ENCODE measurements around the gene CABP4.

The CABP4 gene

DNA sequence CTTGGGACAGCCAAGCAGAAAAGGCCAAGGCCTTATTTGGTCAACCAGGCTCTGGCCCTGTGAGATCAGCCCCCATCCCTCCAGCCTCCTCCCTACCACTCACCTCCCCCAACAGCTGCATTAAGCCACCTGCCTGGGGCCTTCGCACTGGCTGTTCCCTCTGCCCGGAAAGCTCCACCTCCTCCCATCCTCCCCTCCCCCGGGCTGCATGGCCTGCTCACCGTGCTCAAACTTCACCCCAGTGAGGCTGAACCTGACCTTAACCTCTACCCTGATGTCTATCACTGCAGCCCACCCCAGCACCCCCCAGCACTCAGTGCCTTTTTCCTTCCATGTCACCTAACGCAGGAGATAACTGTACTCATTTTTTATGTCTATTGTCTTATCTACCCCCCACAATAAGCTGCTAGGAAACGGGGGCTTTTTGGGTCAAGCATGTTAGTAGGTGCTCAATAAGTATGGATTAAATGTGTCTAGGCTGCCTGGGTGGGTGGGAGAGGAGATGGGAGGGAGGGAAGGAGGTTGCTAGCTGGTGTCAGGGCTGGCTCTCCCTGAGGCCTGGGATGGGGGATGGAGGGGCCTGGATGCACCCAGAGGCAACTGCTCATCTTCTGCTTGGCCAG lies 18.6 kb upstream of the CABP4 start:
- DNase-seq = peak; percentile 45

DNA sequence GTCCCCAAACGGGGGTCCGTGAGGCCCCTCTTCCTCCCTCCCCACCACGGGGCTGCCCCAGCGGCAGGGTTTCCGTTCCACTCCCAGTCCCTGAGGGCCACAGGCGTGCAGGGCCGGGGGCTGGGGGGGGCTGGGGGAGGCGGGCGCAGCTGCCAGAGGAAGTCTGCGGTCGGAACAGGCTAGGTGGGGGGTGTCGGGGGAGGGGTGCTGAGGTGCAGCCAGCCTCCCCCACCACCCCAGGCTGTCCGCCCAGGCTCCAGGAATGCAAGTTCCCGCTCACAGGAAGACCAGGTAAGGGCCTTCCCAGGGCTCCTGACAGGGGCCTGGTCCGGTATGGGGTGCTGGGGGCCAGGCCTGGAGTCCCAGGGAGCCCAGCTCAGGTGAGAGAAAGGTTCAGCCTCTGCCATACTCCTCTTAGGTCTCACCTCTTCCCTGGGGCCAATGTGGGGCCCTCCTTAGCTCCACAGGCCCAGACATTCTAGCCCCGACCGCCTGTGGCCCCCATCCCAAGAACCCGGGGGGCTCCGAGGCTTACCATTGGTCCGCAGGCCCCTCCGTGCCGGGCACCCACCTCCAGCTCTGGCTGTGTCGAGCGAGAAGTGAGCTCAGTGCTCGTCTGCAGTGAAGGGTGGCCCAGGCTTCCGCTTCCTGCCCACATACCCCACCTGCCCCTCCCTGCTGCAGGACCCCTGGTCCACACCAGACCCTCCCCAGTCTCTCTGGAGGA lies 17.9 kb upstream of the CABP4 start, which contains the start of gene PTPRCAP:
Gene PTPRCAP (minus strand): TSS at position 601 of the 727 bp plus-strand sequence. CDS start 63 bp downstream, at position 538.
- peak; percentile 84 for DNase-seq

DNA sequence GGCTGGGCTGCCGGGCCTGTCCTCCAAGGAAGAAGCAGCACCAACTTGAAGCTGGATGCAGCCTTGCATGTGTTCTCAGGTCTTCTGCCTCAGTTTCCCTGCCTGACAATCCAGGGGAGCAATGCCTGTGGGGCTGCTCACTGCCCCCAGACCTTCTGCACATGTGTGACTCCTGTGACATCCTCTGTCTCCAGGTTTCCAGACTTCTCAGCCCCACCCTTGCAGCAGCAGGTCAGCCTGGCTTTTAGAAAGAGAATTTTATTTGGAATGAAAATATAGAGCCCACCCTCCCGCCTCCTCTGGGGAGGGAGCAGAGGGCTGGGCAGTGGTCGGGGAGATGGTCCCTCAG lies 17.4 kb upstream of the CABP4 start:
- DNase-seq = no peak

DNA sequence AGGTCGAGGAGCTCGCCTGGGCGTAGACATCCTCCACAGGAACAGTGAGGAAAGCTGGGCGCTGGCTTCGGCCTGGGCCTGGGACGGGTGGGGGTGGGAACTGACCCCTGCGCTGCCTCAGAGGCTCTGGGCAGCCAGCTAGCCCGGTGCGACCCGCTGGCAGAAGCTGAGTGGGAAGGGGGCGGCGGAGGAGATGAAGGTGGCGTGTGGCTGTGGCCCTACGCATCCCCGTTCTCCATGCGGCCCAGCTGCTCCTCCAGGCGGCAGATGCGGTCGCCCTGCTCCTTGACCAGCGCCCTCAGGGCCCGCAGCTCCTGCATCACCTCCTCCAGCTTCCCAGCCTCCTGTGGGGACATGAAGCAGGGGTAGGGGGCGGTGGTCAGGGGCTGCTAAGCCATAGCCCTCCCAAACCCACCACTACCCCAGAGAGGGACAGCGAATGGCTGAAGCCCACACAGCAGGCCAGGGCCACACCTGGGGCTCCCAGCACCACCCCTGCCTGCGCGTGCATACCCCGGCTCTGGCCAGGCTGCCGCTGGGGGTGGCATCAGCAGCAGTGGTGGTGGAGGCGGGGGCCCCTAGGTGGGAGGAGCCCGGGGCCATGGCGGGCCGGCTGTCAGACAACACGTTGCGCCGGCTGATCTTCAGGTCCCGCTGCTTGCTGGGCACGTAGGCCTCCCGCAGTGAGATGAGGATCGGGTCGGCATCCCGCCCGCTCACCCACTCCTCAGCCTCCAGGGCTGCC lies 16.8 kb upstream of the CABP4 start:
- no peak for DNase-seq

DNA sequence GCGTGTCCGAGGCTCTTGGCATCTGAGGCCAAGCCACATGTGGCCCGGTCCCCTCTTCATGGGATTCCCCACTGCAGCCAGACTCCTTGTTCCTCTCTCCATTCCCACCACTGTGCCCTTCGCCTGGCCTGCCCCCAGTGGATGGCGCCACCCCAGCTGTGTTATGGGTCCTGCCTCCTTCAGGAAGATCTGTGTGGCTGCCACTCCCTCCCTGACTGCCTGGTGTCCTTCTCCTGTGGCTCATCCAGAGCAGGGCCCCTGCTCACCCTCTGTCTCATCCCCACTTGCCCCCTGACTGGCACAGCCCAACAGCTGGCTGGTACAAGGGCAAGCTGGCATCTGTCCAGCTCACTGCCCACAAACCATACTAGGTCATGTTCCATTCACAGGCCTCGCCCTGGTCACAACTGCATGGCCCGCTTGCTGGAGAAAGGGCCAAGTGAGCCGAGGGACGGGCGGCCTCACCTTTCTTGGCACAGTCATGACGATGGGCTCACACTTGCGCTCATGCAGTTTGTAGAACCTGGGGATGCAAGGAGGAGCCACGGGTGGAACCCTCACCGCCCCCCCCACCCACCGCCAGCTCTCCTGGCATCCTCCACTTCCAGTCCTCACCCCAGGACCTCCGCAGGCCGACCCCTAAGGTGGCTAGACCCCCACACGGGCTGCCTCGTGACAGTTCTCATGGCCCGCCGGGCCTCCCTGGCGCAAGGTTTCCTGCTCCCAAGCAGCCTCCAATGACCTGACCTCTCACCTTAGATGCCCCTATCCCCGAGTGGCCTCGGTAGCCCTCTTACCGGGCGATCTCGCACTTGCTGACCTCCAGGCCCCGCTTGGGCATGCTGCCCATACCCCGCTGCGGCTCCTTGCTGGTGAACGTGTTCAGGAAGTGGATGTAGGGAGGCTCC lies 15.6 kb upstream of the CABP4 start:
- DNase-seq = peak; percentile 22

DNA sequence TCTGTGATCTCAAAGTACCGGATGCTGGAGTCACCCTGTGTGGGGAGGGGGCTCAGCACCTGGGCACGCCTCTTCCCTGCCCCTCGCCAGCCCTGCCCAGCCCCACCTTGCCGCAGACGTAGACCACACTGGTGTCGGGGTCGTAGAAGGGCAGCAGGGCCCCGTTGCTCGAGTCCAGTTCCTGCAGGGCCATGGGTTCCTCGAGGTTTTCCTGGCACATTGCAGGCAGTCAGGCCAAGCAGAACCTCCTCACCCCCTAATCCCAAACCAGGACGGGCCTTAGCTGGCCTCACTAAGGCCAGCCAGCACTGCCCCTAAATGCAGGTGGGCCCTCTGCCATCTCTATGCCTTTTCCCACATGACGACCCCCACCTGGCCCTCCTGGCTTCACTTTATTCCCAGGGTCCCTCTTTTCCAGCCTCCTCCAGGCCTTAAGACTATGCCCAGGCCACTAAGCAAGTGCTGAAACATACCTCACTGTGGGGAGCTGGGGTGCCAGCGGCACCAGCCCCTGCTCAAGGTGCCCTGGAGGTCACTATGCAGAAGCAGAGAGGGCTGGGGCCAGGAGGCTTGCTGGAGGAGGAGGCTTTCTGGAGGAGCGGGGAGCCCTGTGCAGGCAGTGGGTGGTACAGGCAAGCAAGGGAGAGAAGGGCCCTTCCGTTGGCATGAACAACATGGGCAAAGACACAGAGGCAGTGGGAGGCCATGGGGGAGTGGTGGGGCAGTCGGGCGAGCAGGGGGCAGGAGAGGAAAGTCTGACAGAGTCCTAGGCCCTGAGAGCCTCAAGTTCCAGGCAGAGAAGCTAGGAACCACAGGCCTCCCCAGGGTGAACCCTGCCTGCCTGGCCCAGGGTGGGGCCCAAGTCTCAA lies 14.7 kb upstream of the CABP4 start:
- DNase-seq = no peak

DNA sequence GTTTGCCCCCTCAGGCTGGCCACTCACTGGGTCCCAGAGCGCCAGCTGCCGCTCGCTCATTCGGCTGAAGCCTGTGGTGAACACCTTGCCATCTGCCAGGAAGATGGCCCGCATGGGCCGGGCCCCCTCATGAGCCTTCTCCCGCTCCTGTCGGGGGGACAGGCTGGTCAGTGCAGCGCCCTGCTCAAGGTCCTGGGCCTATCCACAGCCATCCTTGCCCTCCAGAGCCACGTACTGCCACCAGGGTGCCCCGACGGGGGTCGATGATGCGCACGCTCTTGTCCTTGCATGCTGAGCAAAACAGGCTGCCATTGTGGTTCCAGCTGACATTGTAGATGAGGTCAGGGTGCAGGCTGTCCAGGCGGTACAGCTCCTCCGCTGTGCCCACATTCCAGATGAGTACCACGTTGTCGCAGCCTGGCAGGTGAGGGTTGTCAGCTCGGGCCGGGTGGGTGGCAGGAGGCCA lies 14.0 kb upstream of the CABP4 start:
- DNase-seq = no peak

DNA sequence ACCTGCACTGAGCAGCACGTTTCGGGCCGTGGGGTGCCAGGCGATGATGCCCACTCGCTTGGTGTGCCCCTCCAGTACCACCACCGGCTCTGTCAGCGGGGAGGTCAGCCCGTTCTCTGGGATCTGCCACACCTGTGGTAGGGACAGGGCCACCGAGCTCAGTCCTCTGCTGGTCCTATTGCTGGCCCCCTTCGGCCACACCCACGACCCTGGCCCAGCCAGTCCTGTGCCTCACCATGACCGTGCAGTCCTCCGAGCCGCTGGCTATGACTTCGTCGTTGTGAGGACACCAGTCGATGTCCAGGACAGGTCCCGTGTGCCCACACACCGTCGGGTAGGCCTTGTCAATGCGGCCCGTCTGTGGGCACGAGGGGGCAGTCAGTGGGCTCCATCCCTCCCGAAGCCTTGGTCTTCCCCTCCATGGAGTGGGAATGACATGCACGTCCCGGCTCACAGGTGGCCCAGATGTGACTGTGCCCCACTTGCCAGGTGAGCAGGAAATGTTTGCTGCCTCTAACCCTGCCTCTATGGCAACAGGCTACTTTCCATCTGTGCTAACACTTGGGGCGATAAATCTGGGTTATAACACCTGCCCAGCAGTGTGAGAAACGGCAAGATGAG lies 13.3 kb upstream of the CABP4 start:
- DNase-seq = no peak

DNA sequence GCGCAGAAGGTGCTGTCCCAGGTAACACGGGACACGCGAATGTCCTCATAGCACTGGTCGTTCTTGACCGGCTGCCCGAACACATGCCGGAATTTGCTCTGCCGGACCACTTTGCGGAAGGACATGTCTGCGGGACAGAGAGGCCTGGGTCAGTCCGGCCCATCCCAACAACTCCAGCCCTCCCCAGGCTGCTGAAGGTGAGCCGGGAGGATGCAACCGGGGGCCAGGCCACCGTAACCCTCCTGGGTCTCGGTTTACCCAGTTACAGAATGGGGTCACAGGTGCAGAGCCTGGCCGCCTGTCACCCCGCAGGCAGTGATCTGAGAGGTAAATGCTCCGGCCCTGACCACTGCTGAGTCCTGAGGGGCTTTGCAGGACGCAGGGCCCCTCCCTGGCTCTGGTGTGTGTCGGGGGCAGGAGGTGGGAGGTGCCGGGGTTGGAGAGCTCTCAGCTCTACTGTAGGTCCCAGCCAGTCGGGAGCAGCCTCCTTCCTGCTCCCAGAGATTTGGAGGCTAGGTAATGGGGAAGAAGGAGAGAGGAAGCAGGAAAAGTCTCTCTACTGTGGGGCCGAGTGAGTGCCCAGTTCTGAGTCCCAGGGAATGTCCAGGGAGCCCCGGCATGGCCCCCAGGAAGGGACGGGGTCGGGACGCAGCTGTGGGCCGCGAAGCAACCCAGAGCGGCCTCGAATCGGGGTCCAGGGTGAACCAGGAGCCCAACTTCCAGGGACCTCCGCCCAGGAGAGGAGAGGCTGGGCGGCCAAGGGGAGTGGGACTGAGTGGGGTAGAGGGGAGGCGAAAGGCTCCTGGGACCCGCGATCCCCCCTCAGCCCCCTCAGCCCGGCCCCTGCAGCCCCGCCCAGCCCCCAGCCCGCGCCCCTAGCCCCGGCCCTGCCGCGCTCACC lies 12.4 kb upstream of the CABP4 start:
- no peak for DNase-seq

DNA sequence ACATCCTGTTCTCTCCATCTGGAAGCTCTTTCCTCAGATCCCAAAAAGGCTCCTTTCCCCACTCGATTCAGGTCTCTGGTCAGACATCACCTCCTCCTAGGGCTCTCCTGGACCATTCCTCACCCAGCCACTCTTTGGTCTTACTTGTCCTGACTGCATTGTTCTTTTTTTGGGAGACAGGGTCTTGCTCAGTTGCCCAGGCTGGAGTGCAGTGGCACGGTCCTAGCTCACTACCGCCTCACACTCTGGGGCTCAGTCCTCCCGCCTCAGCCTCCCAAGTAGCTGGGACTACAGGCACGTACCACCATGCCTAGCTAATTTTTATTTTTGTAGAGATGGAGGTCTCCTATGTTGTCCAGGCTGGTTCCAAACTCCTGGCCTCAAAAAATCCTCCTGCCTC lies 9.6 kb upstream of the CABP4 start:
- no peak for DNase-seq

DNA sequence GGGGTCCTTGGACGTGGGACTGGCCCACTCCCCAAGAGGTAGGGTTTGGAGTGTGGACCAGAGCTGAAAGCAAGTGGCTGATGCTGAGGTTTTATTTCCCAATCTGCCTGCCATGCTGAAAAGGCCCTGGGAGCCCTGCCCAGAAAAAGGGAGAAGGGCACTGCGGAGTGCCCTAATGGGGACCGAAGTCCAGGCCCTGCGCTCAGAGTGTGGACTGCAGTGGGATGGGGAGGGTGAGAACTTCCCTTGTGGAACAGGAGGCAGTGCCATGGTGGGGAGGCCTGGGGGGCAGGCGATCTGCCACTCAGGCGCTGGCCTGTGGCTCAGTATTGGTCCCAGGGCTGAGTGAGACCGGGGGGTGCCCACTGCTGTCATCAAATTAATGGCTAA lies 6.9 kb upstream of the CABP4 start:
- DNase-seq = no peak

DNA sequence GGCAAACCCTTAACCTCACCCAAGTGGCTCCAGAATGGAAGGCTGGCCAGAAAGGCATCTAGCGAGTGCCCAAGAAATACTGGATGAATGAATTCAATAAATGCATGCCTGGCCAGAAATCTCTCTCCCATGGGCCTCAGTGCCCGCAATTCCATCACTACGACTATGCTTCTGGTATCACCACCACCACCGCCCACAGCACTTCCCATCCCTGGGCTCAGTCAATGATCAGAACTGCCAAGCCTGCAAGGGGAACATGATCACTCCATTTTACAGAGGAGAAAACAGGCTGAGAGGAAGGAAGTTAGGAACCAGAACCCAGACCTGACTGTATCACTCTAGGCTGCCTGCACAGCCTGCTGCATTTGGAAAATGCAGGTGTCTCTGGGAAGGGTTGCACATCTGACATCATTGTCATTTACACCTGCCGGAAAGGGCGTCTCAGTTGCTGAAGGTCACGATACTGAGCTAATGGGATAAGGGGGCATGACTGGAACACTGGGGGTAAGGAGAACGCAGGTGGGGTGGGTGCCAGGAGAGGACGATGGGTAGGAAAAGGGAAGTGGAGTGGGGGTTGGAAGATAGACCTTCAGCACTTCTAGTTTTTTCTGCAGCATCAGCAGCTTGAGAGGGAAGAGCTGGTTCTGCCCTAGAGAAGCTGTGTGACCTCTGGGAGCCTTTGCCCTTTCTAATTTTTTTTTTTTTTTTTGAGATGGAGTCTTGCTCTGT lies 5.9 kb upstream of the CABP4 start:
- peak; percentile 50 for DNase-seq

DNA sequence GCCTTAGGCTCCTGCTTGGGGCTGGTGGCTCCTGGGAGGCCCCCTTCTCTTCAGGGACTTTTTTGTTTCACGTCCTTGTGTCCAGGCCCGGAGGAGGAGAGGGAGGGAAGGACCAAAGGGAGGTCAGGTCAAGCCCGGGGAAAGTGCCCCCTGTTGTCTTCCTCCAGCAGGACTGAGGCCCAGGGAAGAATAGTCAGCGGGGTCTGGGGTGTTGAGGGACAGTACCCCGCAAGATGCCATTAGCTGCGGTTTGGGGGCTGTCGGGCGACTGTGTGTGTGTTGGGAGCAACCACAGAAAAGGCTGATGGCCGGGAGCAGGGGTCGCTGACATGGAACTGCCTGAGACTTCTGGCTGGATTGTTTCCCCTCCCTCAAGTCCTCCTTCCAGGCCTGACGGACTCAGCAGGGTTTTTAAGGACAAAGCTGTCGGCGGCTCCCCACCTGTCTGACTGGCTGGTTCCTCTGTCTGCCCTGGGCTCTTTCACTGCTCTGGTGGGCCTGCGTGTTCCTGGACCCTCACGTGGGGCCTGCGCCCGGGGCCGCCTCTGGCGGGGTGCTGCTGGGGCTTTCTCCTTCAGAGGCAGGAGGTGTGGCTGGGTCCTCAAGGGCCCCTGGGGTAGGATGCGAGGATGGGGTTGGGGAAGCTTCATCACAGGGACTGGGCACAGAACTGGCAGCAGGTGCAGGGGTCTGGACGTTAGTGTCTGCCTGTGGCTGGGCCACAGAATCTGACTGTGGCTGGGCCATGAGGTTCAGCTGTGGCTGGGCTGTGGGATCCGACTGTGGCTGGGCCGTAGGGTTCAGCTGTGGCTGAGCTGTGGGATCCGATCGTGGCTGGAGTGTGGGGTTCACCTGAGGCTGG lies 4.1 kb upstream of the CABP4 start:
- no peak for DNase-seq

DNA sequence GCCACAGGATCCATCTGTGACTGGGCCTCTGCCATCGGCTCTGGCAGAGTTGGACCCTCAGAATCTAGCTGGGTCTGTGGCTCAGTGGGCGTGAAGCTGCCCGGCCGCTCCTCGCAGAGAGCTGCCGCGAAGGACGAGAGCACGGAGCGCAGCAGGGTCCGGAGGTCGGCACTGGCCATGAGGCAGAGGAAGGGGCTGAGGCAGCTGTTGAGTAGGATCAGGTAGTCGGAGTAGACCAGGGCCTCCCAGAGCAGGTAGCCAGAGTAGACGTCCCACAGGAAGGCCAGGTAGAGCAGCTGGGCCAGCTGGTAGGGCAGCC lies 3.5 kb upstream of the CABP4 start:
- DNase-seq = no peak

DNA sequence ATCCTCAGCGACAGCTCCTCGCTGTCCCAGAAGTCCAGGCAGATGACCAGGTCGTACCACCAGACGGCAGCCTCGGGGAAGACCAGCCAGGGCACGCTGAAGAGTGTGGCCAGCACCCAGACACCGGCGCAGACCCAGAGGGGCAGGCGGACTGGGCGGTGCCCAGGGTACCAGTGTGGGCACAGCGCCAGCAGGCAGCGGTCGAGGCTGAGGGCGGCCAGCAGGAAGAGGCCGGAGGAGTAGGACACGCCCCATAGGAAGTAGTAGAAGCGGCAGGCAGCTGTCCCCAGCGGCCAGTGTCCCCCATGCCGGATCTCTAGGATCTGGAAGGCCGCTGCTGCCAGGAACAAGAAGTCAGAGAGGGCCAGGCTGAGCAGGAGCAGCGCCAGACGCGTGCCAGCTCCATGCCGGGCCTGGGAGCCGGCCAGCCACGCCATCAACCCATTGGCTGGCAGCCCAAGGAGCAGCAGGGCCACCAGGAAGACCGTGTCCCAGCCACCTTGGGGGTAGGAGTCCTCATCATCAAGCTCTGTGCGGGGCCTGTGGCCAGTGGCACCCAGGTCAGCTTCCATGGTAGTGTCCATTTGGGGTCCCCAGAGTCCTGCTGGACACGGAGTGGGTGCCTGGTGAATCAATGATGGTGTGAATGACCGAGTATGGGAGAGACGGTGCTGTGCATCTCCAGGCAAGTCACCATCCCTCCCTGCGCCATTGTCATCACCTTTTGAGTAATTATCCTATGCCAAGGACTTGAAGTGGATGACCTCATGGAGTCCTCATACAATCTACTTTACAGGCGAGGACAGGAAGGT lies 2.8 kb upstream of the CABP4 start, which contains the start of gene GPR152:
Gene GPR152 (minus strand): TSS at position 589 of the 812 bp plus-strand sequence. CDS start 5 bp downstream, at position 584.
- DNase-seq = no peak

DNA sequence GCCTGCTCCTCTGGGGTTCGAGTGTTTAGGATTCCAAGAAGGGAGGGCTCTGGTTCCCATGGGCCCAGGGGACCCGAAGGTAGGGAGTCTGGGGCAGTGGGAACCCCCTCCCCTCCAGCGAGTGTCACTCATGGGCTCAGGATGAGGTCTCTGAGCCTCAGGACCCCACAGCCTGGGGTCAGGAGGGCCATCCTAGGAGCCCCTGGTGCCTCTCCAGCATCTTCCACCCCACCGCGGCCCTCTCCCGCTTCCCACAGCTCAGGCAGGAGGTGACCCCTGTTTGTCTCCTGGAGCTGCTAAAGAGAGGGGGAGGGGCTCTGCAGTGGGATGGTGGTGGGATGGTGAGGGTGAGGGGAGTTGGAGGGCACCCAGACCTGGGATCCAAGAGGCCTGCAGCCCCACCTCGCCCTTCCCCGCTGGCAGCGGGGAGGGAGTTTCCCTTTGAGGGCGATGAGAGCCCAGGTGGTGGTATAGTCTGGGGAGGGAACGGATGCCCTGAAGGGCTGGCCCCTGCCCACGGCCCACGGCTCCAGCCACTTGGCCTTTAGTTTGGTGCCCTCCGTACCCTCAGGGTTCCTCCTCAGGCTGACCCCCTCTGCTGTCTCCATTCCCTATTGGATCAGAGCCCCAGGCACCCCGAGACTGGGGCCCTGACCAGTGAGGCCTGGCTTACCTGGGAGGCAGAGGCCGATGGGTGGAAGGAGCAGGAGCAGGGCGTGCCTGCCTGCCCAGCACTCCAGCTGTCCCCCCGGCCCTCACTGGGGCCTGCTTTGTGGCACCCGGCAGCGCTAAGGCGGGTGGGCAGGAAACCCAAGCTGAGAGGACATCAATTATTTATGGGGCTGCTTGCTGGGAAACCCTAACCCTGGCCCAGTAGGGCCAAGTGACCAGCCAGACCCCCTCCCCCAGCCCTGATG lies 1.1 kb upstream of the CABP4 start:
- no peak for DNase-seq
